ENCODE data around the gene CMTM7. TPM values are rescaled to one million over a fixed set of nuclear protein-coding genes. Genes with fewer than 3 reads are reported as not detected.
"Not testable (repeated sequence)": the region's sequence is repeated elsewhere in the genome, so short reads cannot be mapped to it uniquely, and the experiment has no call there.

Gene CMTM7
- total RNA-seq, 2 experiments from 2014 or later, result 45.3 to 49.0 TPM

DNA sequence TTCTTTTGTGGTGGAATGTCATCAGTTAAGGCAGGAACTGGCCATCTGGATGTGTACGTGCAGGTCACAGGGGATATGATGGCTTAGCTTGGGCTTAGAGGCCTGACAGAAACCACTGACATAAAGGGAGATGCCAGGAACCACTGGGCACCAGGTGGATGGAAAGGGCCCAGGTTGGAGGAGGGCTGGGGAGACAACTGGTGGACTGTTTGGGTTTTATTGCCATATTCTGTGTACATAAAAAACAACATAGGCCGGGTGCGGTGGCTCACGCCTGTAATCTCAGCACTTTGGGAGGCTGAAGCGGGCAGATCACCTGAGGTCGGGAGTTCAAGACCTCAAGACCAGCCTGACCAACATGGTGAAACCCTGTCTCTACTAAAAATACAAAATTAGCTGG is 75.2 kb downstream of the CMTM7 start:
- not testable (repeated sequence) for H3K9me3 Mint-ChIP-seq; ATAC-seq (ENCODE audit: low read depth); H3K27me3 Mint-ChIP-seq; DNase-seq
- peaks cover 14% of the 10 kb centered on the region for H3K36me3 Mint-ChIP-seq
- POLR2A ChIA-PET, result interaction anchor here (1.4 to 2.0 kb wide), 3 partner anchors 11 to 43 kb away, joined by 5 to 13 read pairs (median 8); no protein-coding TSS in a partner anchor
- peak overlapping the region; percentile 14 for H3K4me3 Mint-ChIP-seq
- H3K4me1 Mint-ChIP-seq, result peaks cover 29% of the 10 kb centered on the region
- peak overlapping the region; percentile 52 for H3K27ac Mint-ChIP-seq

DNA sequence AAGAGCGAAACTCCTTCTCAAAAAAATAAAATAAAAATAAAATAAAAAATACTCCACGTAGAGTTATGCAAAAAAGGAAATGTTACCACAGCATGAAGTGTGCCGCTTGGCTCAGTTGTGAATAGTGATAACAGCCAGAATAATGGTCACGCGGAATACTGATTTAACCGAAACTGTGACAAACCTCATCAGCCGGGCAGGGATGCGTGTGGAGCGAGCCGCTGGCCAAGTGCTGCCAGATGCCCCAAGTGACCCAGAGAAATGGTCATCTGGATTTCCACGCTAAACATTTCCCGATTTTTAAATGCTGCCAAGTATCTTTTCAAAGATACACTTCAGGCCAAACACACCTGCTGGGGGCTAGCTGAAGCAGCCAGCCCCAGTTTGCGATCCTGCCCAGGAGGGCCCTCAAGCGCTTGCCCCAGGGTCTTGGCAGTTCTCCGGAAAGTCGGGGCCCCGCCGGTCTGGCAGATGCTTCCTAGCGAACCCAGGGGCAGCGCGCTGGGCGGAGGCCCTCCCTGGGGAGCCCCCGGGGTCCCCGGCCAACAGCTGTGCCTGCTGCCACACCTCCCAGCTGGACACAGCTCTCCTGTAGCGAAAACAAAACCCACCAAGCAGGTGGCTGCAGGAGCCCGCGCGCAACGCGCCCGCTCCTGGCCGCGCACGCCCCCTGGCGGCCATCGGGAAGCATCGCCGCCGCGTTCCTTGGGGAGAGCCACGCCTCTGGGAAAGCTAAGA is 75.8 kb downstream of the CMTM7 start:
- H3K36me3 Mint-ChIP-seq, result peaks cover 16% of the 10 kb centered on the region
- peaks cover 29% of the 10 kb centered on the region for H3K4me1 Mint-ChIP-seq
- POLR2A ChIA-PET, result interaction anchor here (0.7 to 2.1 kb wide), 15 partner anchors 11 to 171 kb away, joined by 3 to 13 read pairs (median 6); partner anchors contain the start of gene CMTM7
- no peaks in the 10 kb centered on the region for H3K9me3 Mint-ChIP-seq
- peak overlapping the region; percentile 40 for H3K27ac Mint-ChIP-seq
- ATAC-seq (ENCODE audit: low read depth) (peak; percentile 83), DNase-seq (peak; percentile 89)
- no peaks in the 10 kb centered on the region for H3K27me3 Mint-ChIP-seq
- peak overlapping the region; percentile 39 for H3K4me3 Mint-ChIP-seq

GRCh38 chr3:32469151-32469874 is 77.7 kb downstream of the CMTM7 start:
- ATAC-seq (ENCODE audit: low read depth), result no peak
- DNase-seq, result no peak
- Mint-ChIP-seq H3K4me1 (peaks cover 30% of the 10 kb centered on the region), H3K9me3 (no peaks in the 10 kb centered on the region), H3K27ac (peak overlapping the region; percentile 27), H3K27me3 (no peaks in the 10 kb centered on the region), H3K4me3 (no peak overlapping the region), H3K36me3 (peaks cover 27% of the 10 kb centered on the region)
- POLR2A ChIA-PET, result interaction anchor here (1.0 to 2.1 kb wide), 3 partner anchors 15 to 79 kb away, joined by 3 to 9 read pairs (median 3); partner anchors contain the start of gene CMTM7

DNA sequence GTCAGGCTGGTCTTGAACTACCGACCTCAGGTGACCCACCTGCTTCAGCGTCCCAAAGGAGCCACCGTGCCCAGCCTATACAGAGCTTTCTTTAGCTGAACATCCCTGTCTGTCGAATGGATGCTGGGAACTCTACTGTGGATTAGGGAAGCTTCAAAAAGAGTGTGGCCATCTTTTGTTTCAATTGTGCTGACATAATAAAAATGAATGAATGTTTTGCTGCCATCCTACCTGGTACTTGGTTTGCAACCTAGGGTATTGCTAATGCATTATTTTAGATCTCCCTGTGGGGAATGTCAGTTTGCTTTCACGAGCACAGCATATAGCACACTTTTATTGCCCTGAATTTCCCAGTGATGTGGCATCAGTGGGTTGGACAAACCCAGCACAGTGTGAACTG is 78.7 kb downstream of the CMTM7 start:
- Mint-ChIP-seq H3K4me3 (no peak overlapping the region), H3K9me3 (no peaks in the 10 kb centered on the region), H3K27me3 (no peaks in the 10 kb centered on the region), H3K27ac (no peak overlapping the region), H3K4me1 (peaks cover 29% of the 10 kb centered on the region), H3K36me3 (peaks cover 28% of the 10 kb centered on the region)
- POLR2A ChIA-PET, result interaction anchor here (0.6 to 1.3 kb wide), 4 partner anchors 10 to 591 kb away, joined by 3 to 4 read pairs (median 4); no protein-coding TSS in a partner anchor
- DNase-seq (no peak), ATAC-seq (ENCODE audit: low read depth) (no peak)

DNA sequence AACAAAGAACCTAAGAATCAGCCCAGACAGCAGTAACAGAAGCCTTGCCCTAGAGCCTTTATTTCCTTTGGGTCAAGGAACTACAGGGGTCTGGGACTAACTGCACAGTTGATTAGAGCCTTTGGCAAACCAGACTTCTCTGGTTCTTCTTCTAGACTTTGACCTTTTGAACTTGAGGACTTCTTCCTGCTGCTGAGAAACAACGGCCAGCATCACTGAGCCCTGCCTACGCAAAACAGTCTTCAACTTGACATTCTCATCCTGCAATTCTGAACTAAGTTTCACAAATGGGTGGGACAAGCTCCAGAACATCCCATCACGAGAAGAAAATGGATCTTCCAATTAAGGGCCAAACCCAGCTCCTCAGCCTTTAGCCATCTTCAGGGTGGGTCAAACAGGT is 79.6 kb downstream of the CMTM7 start:
- Mint-ChIP-seq H3K27me3 (no peaks in the 10 kb centered on the region), H3K27ac (no peak overlapping the region), H3K36me3 (peaks cover 26% of the 10 kb centered on the region), H3K4me3 (no peak overlapping the region), H3K4me1 (peaks cover 24% of the 10 kb centered on the region), H3K9me3 (no peaks in the 10 kb centered on the region)
- no peak for DNase-seq
- ATAC-seq (ENCODE audit: low read depth), result no peak
- POLR2A ChIA-PET, result no interaction called here

DNA sequence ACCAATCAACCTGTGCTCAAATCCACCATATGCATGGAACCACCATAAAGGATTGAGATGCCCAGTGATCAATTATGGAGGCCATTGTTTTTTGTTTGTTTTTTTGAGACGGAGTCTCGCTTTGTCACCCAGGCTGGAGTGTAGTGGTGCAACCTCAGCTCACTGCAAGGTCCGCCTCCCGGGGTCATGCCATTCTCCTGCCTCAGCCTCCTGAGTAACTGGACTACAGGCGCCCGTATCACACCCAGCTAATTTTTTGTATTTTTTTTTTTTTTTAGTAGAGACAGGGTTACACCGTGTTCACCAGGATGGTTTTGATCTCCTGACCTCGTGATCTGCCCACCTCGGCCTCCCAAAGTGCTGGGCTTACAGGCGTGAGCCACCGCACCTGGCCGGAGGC is 80.5 kb downstream of the CMTM7 start:
- Mint-ChIP-seq H3K36me3 (peaks cover 36% of the 10 kb centered on the region), H3K4me1 (peaks cover 23% of the 10 kb centered on the region)
- not testable (repeated sequence) for H3K4me3 Mint-ChIP-seq; H3K27ac Mint-ChIP-seq; DNase-seq; H3K9me3 Mint-ChIP-seq; H3K27me3 Mint-ChIP-seq; ATAC-seq (ENCODE audit: low read depth)
- POLR2A ChIA-PET, result interaction anchor here (0.6 kb wide), 1 partner anchor 174 kb away, joined by 4 read pairs; no protein-coding TSS in a partner anchor

DNA sequence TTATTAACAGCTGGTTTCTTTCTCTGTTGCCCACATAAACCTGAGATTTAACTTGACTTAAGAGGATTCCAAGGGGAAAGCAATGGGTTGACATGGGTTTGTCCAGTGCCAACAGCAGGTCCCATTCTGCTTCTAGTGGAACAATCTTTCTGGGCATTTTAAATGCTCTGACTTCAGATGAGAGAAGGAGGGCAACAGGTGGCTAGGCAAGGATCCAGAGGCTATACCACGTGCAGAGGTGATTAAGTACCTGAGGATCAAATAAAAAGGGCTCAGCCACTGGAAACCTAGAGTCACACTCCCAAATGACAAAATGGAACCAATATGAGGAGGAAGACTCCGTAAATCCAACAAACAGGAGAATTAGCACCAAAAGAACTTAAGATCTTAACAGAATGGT is 82.5 kb downstream of the CMTM7 start:
- ATAC-seq (ENCODE audit: low read depth) (no peak), DNase-seq (no peak)
- Mint-ChIP-seq H3K9me3 (no peaks in the 10 kb centered on the region), H3K4me1 (peaks cover 19% of the 10 kb centered on the region), H3K27ac (no peak overlapping the region), H3K27me3 (no peaks in the 10 kb centered on the region), H3K36me3 (peaks cover 44% of the 10 kb centered on the region), H3K4me3 (no peak overlapping the region)
- POLR2A ChIA-PET, result no interaction called here

GRCh38 chr3:32480604-32481003 is 89.0 kb downstream of the CMTM7 start:
- DNase-seq, result no peak
- Mint-ChIP-seq H3K36me3 (peaks cover 58% of the 10 kb centered on the region), H3K4me1 (peaks cover 14% of the 10 kb centered on the region), H3K9me3 (no peaks in the 10 kb centered on the region), H3K27ac (no peak overlapping the region), H3K4me3 (no peak overlapping the region), H3K27me3 (no peaks in the 10 kb centered on the region)
- no peak for ATAC-seq (ENCODE audit: low read depth)
- POLR2A ChIA-PET, result no interaction called here

DNA sequence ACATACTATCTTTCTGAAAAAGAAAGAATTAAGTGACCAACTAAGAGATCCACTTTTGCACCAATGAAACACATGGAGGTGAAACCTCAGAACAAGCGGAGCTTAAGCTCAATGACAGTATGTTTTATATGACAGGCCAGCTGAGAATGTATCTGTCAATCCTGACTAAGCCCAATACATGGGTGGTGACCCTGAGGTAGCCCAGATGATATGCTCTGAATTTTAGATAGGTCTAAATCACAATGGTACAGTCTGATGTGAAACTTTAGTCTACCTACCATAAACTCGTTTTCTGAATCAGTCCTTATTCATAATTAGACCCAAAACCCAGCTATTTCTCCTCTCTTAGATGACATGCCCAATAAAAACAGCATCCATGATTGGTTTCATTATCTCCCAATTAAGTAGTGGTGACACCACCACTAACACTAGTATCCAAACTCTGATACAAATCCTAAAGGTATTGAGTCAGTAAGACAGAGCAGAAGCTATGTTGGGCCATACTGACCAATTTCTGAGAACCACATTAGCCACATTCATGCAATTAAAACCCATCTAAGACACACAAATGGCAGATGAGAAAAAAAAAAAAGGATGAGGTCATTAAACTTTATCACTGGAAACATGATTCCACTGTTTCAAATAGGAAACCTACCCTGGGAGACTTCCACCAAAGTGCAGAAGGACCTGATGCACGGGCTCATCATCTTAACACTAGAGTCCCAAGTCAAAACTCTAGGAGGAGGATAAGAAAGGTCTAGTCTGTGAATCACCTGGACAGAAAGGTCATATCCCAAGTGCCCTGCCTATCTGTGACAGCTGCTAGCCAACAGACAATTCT is 90.4 kb downstream of the CMTM7 start:
- no peaks in the 10 kb centered on the region for H3K27me3 Mint-ChIP-seq
- H3K36me3 Mint-ChIP-seq, result peaks cover 55% of the 10 kb centered on the region
- ATAC-seq (ENCODE audit: low read depth), result no peak
- H3K9me3 Mint-ChIP-seq, result no peaks in the 10 kb centered on the region
- POLR2A ChIA-PET, result no interaction called here
- no peak overlapping the region for H3K27ac Mint-ChIP-seq
- DNase-seq, result no peak
- no peak overlapping the region for H3K4me3 Mint-ChIP-seq
- H3K4me1 Mint-ChIP-seq, result peaks cover 13% of the 10 kb centered on the region

- ATAC-seq (ENCODE audit: low read depth), result no peak
- Mint-ChIP-seq H3K4me1 (peaks cover 13% of the 10 kb centered on the region), H3K27me3 (no peaks in the 10 kb centered on the region), H3K36me3 (peaks cover 55% of the 10 kb centered on the region), H3K4me3 (no peak overlapping the region), H3K9me3 (no peaks in the 10 kb centered on the region), H3K27ac (no peak overlapping the region)
- POLR2A ChIA-PET, result no interaction called here
- DNase-seq, result no peak
Measured at GRCh38 chr3:32482693-32483092, 91.0 kb downstream of the CMTM7 start.

DNA sequence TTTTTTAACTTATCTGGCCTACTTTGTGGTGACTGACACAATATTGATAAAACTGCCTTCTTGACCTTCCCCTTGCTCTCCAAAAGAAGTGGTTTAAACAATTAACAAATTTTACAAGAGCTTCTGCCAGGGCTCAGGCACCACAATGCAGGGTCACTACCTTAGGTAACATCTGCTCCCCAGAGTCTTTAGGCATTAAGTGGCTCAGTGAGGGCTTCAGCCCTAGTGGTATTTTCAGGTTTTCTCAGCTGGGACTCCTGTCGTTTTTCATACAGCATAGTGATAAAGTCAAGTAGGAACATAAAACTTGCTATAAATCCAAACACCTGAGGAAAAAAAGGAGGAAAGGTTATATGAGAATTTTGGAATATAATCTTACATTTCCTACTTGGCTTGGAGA is 92.1 kb downstream of the CMTM7 start:
- POLR2A ChIA-PET, result no interaction called here
- DNase-seq (no peak), ATAC-seq (ENCODE audit: low read depth) (no peak)
- Mint-ChIP-seq H3K27ac (no peak overlapping the region), H3K9me3 (no peaks in the 10 kb centered on the region), H3K4me1 (peaks cover 13% of the 10 kb centered on the region), H3K36me3 (peaks cover 57% of the 10 kb centered on the region), H3K4me3 (no peak overlapping the region), H3K27me3 (no peaks in the 10 kb centered on the region)

DNA sequence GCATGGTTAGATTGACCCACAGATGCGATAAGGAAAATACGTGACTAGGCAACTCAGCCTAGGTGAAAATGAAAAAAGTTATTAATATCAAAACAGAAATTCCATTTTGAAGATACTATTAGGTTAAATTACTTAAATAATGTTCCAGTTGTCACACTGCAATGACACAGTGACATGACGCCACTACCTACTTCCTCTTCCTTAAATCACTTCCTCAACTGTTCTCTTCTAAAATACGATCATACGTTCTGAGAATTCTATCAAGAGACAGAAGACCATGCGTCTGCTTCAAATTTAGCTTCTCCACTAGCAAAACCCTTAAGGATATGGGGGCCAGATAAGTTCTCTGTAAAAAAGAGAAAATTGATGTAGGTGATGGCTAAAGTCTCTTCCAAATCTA is 92.8 kb downstream of the CMTM7 start:
- Mint-ChIP-seq H3K4me3 (peak overlapping the region; percentile 23), H3K4me1 (peaks cover 13% of the 10 kb centered on the region), H3K27me3 (no peaks in the 10 kb centered on the region), H3K9me3 (no peaks in the 10 kb centered on the region), H3K27ac (no peak overlapping the region), H3K36me3 (peaks cover 57% of the 10 kb centered on the region)
- DNase-seq, result no peak
- no peak for ATAC-seq (ENCODE audit: low read depth)
- POLR2A ChIA-PET, result interaction anchor here (1.0 kb wide), 1 partner anchor 14 kb away, joined by 3 read pairs; no protein-coding TSS in a partner anchor

Measured in activated naive CD8-positive, alpha-beta T cell treated with anti-CD3 and anti-CD28 coated beads, Interleukin-2, amount 10 ng/mL, durations not matched to agents 7 days and 5 days (primary cell).